Fibroblast of mammary gland (primary cell): ENCODE data around the gene RIC1.

Experiments used
- DNase-seq: peaks from one replicate; pipeline ENCODE4 v3.0.0-alpha.2; 2010; ENCODE audit warnings: low read depth
- H3K4me3 ChIP-seq: 2 replicates; pipeline ENCODE4 v1.5.1; 2011; ENCODE audit warnings: low read depth, mild to moderate bottlenecking, low read length, moderate library complexity; ENCODE audit not compliant: control insufficient read depth
- TF ChIP-seq, protein P1 (sequence below): conservative IDR thresholded peaks from 2 replicates; pipeline ENCODE4 v1.5.1; 2011; ENCODE audit warnings: low read depth, low read length, inconsistent platforms; ENCODE audit not compliant: control insufficient read depth, insufficient read depth

Gene RIC1

DNA sequence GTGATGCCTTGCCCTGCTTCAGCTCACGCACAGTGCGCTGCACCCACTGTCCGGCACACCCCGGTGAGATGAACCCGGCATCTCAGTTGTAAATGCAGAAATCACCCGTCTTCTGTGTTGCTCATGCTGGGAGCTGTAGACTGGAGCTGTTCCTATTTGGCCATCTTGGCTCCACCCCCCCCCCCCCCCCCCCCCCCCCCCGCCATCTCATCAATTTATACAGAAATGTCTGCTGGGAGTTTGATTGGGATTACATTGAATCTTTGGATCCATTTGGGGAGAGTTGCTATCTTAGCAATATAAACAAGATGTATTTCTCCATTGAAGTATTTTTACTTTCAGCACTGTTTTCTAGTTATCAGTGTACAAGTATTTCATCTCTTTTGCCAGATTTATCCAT, 55.2 kb downstream of the RIC1 start:
- TF ChIP-seq, protein P1, sequence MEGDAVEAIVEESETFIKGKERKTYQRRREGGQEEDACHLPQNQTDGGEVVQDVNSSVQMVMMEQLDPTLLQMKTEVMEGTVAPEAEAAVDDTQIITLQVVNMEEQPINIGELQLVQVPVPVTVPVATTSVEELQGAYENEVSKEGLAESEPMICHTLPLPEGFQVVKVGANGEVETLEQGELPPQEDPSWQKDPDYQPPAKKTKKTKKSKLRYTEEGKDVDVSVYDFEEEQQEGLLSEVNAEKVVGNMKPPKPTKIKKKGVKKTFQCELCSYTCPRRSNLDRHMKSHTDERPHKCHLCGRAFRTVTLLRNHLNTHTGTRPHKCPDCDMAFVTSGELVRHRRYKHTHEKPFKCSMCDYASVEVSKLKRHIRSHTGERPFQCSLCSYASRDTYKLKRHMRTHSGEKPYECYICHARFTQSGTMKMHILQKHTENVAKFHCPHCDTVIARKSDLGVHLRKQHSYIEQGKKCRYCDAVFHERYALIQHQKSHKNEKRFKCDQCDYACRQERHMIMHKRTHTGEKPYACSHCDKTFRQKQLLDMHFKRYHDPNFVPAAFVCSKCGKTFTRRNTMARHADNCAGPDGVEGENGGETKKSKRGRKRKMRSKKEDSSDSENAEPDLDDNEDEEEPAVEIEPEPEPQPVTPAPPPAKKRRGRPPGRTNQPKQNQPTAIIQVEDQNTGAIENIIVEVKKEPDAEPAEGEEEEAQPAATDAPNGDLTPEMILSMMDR = no peak
- DNase-seq = peak; percentile 8

DNA sequence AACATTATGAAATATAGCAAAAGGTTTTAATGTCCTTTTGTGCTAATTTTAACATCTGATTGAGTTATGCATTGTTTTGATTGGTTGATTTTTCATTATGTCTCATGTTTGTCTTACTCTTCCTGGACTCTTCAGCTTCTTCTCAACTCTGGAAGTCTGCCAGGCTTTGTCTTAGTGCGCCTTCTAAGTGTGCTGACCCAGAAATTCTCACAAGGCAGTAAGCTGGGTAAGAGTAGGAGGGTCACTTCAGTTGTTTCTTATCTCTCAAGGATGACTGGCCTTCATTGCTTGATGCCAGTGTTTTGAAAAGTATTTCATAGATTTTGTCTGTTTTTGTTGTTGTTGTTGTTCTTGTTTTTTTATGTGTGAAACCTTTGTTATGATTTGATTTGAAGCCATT, 59.2 kb downstream of the RIC1 start:
- TF ChIP-seq, protein P1 = no peak
- H3K4me3 ChIP-seq = no peak overlapping the region

More for the DNA sequence above, 55.2 kb downstream of the RIC1 start:
- no peak overlapping the region for H3K4me3 ChIP-seq

GRCh38 chr9:5690278-5690677, 61.4 kb downstream of the RIC1 start:
- DNase-seq = no peak

More for the DNA sequence above, 59.2 kb downstream of the RIC1 start:
- DNase-seq = peak; percentile 44

GRCh38 chr9:5695860-5696259, 67.0 kb downstream of the RIC1 start:
- H3K4me3 ChIP-seq = no peak overlapping the region
- TF ChIP-seq, protein P1 = no peak
- DNase-seq = no peak

More at GRCh38 chr9:5690278-5690677, 61.4 kb downstream of the RIC1 start:
- H3K4me3 ChIP-seq = no peak overlapping the region
- TF ChIP-seq, protein P1 = no peak

DNA sequence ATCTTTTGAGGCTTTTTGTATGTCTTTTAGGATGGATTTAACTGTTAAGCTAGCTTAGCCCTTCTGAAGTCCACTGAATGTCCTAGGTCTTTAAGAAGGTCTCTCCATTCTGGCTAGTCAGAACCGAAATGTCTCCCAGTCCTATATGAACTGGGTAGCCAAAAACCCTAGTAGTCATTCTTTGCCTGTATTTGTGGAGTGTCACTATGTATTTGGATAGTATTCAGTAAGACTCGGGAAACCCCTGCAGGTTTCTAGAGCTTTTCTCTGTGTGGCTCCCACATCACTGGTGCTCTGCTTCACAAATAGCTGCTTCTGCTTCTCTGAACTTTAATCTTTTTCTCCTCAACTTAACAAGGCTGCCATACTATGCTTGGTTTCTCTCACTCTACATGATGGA, 68.0 kb downstream of the RIC1 start:
- H3K4me3 ChIP-seq = no peak overlapping the region
- DNase-seq = no peak
- TF ChIP-seq, protein P1 = no peak

DNA sequence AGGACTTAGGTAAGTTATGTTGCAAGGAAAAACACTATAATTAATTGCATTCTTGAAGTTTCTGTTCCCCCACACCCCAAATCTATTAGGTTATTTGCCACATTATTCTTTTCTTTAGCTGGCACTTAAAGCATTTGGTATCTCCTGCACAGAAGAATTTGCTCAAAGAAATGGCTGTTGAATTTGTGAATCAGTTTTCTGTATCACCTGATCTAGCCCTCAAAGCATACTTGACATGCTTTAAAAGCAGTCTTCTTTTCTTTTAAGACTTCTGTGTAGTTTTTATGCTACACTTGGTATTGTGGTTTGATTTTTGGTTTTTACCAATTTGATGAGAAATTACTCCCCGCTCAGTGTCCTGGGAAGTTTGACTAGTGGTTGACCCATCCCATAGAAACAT, 69.1 kb downstream of the RIC1 start:
- DNase-seq = no peak
- TF ChIP-seq, protein P1 = no peak
- no peak overlapping the region for H3K4me3 ChIP-seq

- DNase-seq = peak; percentile 21
- H3K4me3 ChIP-seq = no peak overlapping the region
- TF ChIP-seq, protein P1 = no peak
Observed at GRCh38 chr9:5698810-5699556, 70.1 kb downstream of the RIC1 start.
